ENCODE measurements around the gene POLL. TPM values are rescaled to one million over a fixed set of nuclear protein-coding genes. Genes with fewer than 3 reads are reported as not detected.

The POLL gene
- total RNA-seq, 3 donors from 2014 or later (not counting 1 experiment from before 2014, with no cell fraction given), result 22.8 to 31.4 (median 26.1) TPM

- ATAC-seq (no peak), DNase-seq (no peak)
- no peaks in the 10 kb centered on the region for H3K9me3 Mint-ChIP-seq
- intact Hi-C loops (cut with micrococcal nuclease), result no loop called here
- Histone ChIP-seq H3K27me3 (ENCODE audit: control insufficient read depth, insufficient read depth, low read length) (peaks cover 10% of the 10 kb centered on the region), H3K36me3 (ENCODE audit: control insufficient read depth, insufficient read depth, low read length) (no peaks in the 10 kb centered on the region), H3K4me1 (ENCODE audit: control insufficient read depth, insufficient read depth, low read length) (peaks cover 7% of the 10 kb centered on the region), H3K27ac (ENCODE audit: low read length) (no peak overlapping the region), H3K9me3 (ENCODE audit: control insufficient read depth, insufficient read depth, low read length) (no peaks in the 10 kb centered on the region), H3K4me3 (ENCODE audit: low read length) (no peak overlapping the region)
- peaks cover 15 to 18% of the 10 kb centered on the region in 2 donors for H3K27me3 Mint-ChIP-seq (ENCODE audit: low read depth in 2 of 2)
- no peak for TF ChIP-seq CTCF (IDR thresholded peaks at IDR 0.05)
- H3K4me3 Mint-ChIP-seq, result no peak overlapping the region
- H3K4me1 Mint-ChIP-seq, result peaks cover 13 to 30% of the 10 kb centered on the region in 2 donors
- H3K36me3 Mint-ChIP-seq, result no peaks in the 10 kb centered on the region
- no peak overlapping the region for H3K27ac Mint-ChIP-seq
- WGBS (ENCODE audit: insufficient coverage), result 88% methylated on average over 15 of the region's 15 CpGs
Measured at GRCh38 chr10:101561068-101561915, 26.8 kb downstream of the POLL start.

GRCh38 chr10:101560298-101561067 lies 27.6 kb downstream of the POLL start:
- no peak for TF ChIP-seq CTCF (IDR thresholded peaks at IDR 0.05)
- Mint-ChIP-seq H3K27ac (no peak overlapping the region), H3K4me3 (no peak overlapping the region), H3K9me3 (no peaks in the 10 kb centered on the region), H3K4me1 (peaks cover 13 to 30% of the 10 kb centered on the region in 2 donors), H3K27me3 (ENCODE audit: low read depth in 2 of 2) (peaks cover 9 to 15% of the 10 kb centered on the region in 2 donors), H3K36me3 (no peaks in the 10 kb centered on the region)
- H3K9me3 ChIP-seq (ENCODE audit: control insufficient read depth, insufficient read depth, low read length), result no peaks in the 10 kb centered on the region
- H3K36me3 ChIP-seq (ENCODE audit: control insufficient read depth, insufficient read depth, low read length), result no peaks in the 10 kb centered on the region
- no peak for ATAC-seq
- H3K4me3 ChIP-seq (ENCODE audit: low read length), result no peak overlapping the region
- intact Hi-C loops (cut with micrococcal nuclease), result no loop called here
- H3K27ac ChIP-seq (ENCODE audit: low read length), result no peak overlapping the region
- peaks cover 7% of the 10 kb centered on the region for H3K4me1 ChIP-seq (ENCODE audit: control insufficient read depth, insufficient read depth, low read length)
- no peak for DNase-seq
- WGBS (ENCODE audit: insufficient coverage), result 70% methylated on average over 2 of the region's 2 CpGs
- H3K27me3 ChIP-seq (ENCODE audit: control insufficient read depth, insufficient read depth, low read length), result peaks cover 3% of the 10 kb centered on the region

GRCh38 chr10:101559596-101560297 lies 28.3 kb downstream of the POLL start:
- intact Hi-C loops (cut with micrococcal nuclease), result no loop called here
- no peaks in the 10 kb centered on the region for H3K36me3 ChIP-seq (ENCODE audit: control insufficient read depth, insufficient read depth, low read length)
- Mint-ChIP-seq H3K27me3 (ENCODE audit: low read depth in 2 of 2) (peaks cover 2 to 7% of the 10 kb centered on the region in 2 donors), H3K4me3 (no peak overlapping the region), H3K9me3 (no peaks in the 10 kb centered on the region), H3K4me1 (peaks cover 13 to 30% of the 10 kb centered on the region in 2 donors), H3K27ac (peak overlapping the region in 1 of 2 donors; percentile 37), H3K36me3 (no peaks in the 10 kb centered on the region)
- no peak for TF ChIP-seq CTCF (IDR thresholded peaks at IDR 0.05)
- H3K4me1 ChIP-seq (ENCODE audit: control insufficient read depth, insufficient read depth, low read length), result peaks cover 7% of the 10 kb centered on the region
- no peak overlapping the region for H3K27ac ChIP-seq (ENCODE audit: low read length)
- H3K9me3 ChIP-seq (ENCODE audit: control insufficient read depth, insufficient read depth, low read length), result no peaks in the 10 kb centered on the region
- H3K27me3 ChIP-seq (ENCODE audit: control insufficient read depth, insufficient read depth, low read length), result no peaks in the 10 kb centered on the region
- 90% methylated on average over 12 of the region's 12 CpGs for WGBS (ENCODE audit: insufficient coverage)
- no peak overlapping the region for H3K4me3 ChIP-seq (ENCODE audit: low read length)
- ATAC-seq, result no peak
- DNase-seq, result no peak

Data from natural killer cell (primary cell).